HG03565 (cell line): ENCODE data around the gene P2RX2.

Source experiments
- ATAC-seq: cut with Tn5 transposase; IDR thresholded peaks from one replicate; pipeline ENCODE4 v1.9.1; 2021; ENCODE audit warnings: mild to moderate bottlenecking, moderate library complexity; ENCODE audit not compliant: unreplicated experiment

The P2RX2 gene

DNA sequence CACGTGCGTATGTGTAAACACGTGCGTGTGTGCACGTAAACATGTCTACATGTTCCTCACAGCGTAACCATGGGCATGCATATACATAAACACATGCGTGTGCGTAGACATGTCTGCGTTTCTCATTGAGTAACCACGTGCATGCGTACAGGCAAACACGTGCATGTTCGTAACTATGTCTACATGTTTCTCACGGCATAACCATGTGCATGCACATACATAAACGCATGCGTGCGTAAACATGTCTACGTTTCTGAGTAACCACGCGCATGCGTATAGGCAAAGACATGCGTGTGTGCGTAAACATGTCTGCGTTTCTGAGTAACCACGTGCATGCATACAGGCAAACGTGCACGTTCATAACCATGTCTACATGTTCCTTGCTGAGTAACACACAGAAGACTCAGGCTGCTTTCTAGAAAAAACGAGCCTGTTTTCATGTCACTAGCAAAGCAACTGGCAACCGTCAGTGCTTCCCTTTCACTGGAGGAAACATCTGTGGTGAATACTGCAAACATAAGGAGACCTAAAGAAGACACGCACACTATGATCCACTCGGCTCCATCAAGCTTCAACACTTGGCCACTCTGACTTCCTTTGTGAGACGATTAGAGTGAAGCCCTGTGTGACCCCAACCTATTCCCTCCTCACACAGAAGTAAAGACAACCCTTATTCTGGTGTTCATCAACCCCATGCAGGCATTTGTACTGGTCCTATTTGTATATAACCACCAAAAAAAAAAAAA lies 39.7 kb downstream of the P2RX2 start:
- no peak for ATAC-seq

DNA sequence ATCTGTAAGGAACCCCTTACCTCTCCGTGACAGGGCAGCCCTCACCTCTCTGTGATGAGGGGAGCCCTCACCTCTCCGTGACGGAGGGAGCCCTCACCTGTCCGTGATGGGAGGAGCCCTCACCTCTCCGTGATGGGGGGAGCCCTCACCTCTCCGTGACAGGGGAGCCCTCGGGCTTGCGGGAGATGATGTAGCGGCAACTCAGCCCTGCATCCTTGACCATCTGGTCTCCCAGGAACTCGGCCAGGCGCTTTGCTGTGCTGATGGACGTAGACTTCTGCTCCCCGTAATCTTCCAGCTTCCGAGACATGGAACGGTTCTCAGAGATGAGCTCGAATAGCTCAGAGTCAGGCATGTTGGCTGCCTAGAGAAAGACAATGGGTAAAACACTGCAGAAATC lies 40.6 kb downstream of the P2RX2 start:
- ATAC-seq, result no peak

DNA sequence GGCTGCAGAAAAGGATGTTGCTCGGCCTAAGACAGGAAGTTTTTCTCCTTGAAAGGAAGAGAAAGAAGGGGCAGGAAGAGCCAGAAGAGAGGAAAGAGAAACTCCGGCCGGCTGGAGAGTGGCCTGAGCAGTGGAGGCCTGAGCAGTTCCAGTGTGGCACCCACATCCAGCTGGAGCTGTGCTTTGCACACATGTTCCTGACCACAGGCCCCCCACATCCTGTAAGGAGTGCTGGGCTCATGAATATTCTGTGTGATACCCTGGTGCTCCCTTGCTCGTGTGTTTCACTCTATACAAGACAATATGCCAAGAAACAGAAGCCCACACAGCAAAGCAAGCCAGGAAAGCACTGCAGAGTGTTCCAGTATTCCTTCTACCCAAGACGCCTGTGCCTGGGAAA lies 41.5 kb downstream of the P2RX2 start:
- ATAC-seq, result no peak

DNA sequence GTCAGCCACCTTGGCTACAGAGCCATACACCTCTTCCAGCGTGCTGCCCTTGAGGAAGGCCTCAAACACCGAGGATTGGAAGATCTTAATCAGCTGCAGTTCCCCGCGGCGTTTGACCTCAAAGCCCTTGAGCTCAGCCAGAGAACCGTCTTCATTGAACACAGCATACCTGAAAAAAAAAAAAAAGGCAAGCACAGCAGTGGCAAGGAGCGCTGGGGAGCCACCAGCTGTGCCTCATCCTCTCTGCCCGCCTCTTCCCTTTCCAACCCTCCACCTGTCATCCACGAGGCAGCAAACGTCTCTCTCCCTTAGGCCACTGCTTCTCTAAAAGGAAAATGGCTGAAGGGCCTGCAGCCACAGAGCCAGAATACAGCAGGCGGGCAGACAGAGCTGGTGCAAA lies 42.4 kb downstream of the P2RX2 start:
- no peak for ATAC-seq

DNA sequence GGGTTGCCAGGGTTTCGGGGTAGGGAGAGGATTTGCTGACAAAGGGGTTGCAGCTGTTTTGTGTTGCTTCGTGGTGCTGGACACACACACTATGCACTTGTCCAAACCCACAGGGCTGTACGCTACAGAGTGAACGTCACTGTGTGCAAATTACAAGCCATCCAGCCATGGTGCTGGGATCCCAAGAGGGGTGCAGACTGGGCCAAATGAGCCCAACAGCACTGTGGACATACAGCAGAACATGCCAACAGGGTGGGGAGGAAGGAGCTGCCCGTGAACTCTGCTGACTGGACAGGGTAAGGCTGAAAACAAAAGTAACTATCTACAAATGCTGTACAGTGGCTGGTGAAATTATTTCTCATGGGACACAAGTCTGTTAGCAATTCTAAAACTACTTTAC lies 43.4 kb downstream of the P2RX2 start:
- no peak for ATAC-seq

DNA sequence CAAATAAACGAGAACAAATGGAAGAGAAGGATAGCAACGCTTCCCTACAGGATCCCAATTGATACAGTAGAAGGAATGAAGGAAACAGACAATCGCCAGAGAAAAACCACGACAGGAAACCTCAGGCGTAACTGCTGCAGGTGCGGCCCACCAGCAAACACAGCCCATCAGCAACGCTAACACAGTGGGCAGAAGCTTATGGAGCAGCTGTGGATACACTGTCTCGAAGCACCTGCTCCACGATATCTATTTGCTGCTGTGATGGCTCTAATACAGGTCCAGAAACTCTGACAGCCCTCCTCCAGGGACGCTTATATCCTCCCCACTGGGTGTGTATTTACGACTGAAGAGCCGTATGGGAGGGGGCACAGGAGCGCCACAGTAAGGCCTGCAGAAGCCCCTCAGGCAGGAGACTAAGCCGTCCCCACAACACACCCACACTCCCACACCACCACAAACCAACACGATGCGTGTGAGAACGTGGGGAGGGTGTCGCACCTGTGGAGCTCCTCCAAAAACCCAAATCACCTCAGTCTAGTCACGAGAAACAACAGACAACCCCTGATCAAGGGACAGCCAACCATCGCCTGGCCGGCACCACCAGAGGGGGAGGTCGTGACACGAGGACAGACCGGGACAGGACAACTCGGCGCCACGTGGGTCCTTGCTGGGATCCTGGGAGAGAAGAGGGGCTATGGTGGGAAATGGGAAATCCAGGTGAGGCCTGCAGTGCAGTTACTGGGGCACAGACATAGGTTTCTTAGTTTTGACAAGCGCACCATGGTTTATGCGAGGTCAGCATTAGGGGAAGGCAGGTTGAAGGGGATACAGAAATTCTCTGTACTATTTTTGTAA lies 44.6 kb downstream of the P2RX2 start:
- ATAC-seq, result no peak

DNA sequence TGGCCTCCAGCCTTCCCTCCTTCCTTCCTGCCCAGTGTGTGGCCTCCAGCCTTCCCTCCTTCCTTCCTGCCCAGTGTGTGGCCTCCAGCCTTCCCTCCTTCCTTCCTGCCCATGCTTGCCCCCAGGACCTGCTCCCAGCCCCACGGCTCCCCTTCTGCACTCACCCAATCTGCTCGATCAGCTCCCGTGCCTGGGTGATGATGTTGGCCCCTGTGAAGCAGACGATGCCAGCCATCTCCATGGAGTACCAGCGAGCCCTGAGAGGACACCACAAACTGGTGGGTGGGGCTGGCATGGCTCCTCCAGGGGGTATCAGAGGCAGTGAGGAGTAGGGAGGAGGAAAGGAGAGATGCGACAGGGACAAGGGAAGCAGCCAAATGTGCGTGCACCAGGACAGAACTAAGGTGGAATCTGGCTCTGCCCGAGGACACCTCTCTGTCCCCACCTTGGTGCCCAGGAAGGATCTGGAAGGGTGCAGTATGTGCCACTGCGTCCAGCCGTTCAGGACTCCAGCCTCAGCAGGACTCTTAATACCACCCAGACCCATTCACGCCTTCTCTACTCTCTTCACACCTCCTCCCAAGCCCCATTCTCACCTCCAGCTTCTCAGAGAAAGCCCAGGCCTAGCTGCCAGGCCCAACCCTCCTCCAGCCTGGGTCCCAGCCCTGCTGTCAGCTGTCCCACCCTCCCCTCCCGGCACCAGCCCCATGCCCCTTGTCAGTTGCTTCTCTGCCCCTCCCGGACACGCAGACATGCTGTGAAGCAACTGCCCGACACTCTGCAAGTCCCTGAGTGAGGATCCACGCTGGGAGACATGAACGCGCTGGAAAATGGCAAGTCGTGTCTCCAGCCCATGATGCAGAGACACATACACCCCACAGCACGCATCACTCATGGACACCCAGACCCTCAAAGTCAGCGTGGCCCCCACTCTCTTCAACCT lies 45.9 kb downstream of the P2RX2 start:
- ATAC-seq, result no peak

DNA sequence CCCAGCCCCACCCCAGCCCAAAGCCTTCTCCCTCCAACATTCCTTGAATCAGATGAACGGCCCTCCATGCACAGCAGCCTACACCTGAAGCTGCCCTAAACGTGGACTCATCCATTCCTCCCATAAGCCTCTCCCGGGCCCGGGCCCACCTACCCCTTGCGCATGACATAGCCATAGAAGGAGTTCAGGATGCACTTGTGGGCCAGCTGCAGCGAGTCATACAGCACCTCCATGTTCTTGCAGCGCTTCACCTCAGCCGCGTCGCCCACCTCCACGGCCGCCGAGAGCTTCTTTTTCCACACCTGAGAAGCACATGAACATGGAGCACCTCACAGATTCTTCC lies 46.5 kb downstream of the P2RX2 start:
- ATAC-seq, result no peak

DNA sequence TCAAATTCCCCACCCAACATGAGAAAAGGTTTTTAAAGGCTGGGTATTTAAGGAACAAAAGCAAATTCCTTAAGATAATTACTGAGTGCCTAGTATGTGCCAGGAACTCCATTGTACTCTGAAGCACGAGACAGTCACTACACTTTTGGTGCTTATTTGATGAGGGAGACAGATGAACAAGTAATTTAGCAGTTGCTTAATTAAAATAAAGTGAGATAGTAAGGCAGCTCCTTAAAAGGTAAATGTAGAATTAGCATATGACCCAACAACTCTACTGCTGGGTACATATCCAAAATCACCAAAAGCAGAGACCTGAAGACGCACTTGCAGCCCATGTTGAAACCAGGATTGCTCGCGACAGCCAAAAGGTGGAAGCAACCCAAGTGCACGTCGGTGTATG lies 47.2 kb downstream of the P2RX2 start:
- ATAC-seq, result no peak

DNA sequence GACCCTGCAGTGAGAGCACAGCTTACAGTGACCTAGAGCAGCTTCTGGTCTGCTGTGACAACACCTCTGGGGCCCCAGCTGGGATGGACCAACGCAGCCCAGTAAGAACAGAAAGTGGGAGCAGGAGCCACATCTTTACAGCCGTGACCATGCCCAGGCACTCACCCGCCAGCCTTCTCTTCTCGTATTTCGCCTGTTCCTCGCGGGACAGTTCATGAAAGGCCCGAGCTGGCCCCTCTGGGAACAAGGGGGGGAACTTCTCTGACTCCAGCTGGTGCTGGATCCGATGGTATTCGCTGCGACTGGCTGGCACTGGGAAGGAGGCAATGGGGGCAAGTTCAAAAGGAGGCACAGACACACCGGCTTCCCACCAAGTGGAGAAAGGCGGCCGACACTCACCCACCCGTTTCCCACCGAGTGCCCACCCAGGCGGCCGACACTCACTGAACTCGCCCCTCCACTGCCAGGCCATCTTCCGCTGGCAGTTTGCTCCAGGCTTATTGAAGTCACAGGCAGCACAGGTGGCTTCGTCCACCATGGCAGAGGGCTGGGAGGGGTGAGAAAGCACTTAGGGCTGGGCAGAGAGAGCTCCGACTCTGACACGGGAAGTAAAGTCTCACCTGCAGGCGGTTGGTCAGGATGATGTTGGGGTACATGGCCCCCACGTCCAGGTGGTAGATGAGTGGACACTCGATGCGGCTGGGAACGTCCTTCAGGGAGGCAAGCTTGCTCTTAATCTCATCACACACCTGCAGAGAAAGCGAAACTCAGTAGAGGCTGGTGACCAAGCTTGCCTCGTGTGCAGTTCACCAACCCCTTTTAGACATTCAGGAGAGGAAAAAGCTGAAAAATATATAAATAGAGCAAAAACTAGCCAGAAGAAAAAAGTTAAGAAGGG lies 49.9 kb downstream of the P2RX2 start:
- no peak for ATAC-seq

DNA sequence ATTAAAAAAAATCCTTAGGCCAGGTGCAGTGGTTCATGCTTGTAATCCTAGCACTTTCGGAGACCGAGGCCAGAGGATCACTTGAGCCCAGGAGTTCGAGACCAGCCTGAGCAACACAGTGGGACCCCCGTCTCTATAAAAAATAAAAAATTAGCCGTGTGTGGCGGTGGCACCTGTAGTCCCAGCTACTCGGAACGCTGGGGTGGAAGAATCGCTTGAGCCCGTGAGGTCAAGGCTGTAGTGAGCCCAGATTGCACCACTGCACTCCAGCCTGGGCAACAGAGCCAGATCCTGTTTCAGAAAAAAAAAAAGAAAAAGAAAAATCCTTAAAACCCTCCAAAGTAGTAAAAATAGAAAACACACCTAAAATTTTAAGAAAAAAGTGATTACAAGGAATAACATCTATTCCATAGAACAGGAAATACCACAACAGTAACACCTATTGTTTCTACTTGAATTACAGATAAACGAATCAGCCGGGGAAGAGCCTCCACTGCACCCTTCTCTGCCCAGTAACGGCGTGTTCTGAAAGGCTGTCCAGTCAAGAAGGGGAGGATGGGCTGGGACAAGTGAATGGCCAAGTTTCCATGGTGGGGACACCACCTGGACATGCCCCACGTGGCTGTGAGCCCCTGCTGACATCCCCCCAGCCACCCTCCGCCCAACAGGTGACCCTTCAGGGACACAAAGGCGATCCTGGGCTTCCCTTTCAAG lies 50.7 kb downstream of the P2RX2 start:
- no peak for ATAC-seq
